Osteoblast (primary cell): ENCODE measurements around the gene ZBP1. TPM values are rescaled to one million over a fixed set of nuclear protein-coding genes. Genes with fewer than 3 reads are reported as not detected.

Experiments used
- DNase-seq: peaks from one replicate; pipeline ENCODE4 v3.0.0; 2011; ENCODE audit warnings: low spot score, mixed read lengths; ENCODE audit not compliant: insufficient read length; ENCODE audit errors: missing footprints
- H2AFZ ChIP-seq: 2 replicates; pipeline ENCODE4 v1.6.0; 2011; ENCODE audit warnings: mild to moderate bottlenecking, low read length
- H3K27ac ChIP-seq: 2 replicates; pipeline ENCODE4 v1.5.1; 2011; ENCODE audit warnings: mild to moderate bottlenecking, low read depth, low read length, moderate library complexity
- H3K27me3 ChIP-seq: 2 replicates; pipeline ENCODE4 v1.6.0; 2012; ENCODE audit warnings: mild to moderate bottlenecking, control low read depth, inconsistent platforms, low read length, moderate library complexity; ENCODE audit not compliant: insufficient read depth
- H3K36me3 ChIP-seq: 2 replicates; pipeline ENCODE4 v1.5.1; 2011; ENCODE audit warnings: mild to moderate bottlenecking, low read length, control low read depth, moderate library complexity; ENCODE audit not compliant: insufficient read depth
- H3K4me1 ChIP-seq: 2 replicates; pipeline ENCODE4 v1.5.1; 2011; ENCODE audit warnings: mild to moderate bottlenecking, low read length, control low read depth, moderate library complexity; ENCODE audit not compliant: insufficient read depth
- H3K4me2 ChIP-seq: 2 replicates; pipeline ENCODE4 v1.6.0; 2011; ENCODE audit warnings: mild to moderate bottlenecking, low read length; ENCODE audit not compliant: insufficient read depth
- H3K4me3 ChIP-seq: fragments of 200-600 bp; sonication (generic); 3 replicates; pipeline ENCODE4 v1.5.1; 2012; ENCODE audit warnings: mild to moderate bottlenecking, low read length, inconsistent platforms; ENCODE audit not compliant: insufficient read depth
- H3K79me2 ChIP-seq: 2 replicates; pipeline ENCODE4 v1.6.0; 2012; ENCODE audit warnings: mild to moderate bottlenecking, low read length, control low read depth, inconsistent platforms; ENCODE audit not compliant: insufficient read depth
- H3K9me3 ChIP-seq: 2 replicates; pipeline ENCODE4 v1.5.1; 2011; ENCODE audit warnings: low read depth, low read length, control low read depth
- H4K20me1 ChIP-seq: 2 replicates; pipeline ENCODE4 v1.6.0; 2012; ENCODE audit warnings: mild to moderate bottlenecking, low read length, control low read depth; ENCODE audit not compliant: insufficient read depth
- CTCF ChIP-seq: IDR thresholded peaks from 2 replicates; pipeline ENCODE4 v1.5.1; 2011; ENCODE audit warnings: mild to moderate bottlenecking, low read depth, low read length, moderate library complexity; ENCODE audit errors: extremely low read depth
- total RNA-seq: library from RNA; depleted of rRNA; stranded (reverse); fragments of >200 nt; gene quantifications from 2 replicates; pipeline ENCODE4 v1.2.3, GENCODE V29; 2012

ZBP1 gene
- total RNA-seq, 1 donor = not detected

- Histone ChIP-seq H3K4me2 (no peak overlapping the region), H3K27ac (no peak overlapping the region), H3K27me3 (peaks cover 16% of the 10 kb centered on the region), H2AFZ (no peak overlapping the region), H3K4me1 (no peaks in the 10 kb centered on the region), H4K20me1 (no peaks in the 10 kb centered on the region), H3K79me2 (no peaks in the 10 kb centered on the region), H3K4me3 (no peak overlapping the region), H3K9me3 (no peaks in the 10 kb centered on the region), H3K36me3 (no peaks in the 10 kb centered on the region)
- no peak for TF ChIP-seq CTCF
- DNase-seq = peak; percentile 69
Measured at GRCh38 chr20:57566399-57566798, 53.8 kb downstream of the ZBP1 start.

- no peaks in the 10 kb centered on the region for H3K36me3 ChIP-seq
- no peak overlapping the region for H3K4me2 ChIP-seq
- H4K20me1 ChIP-seq = no peaks in the 10 kb centered on the region
- H3K9me3 ChIP-seq = no peaks in the 10 kb centered on the region
- no peaks in the 10 kb centered on the region for H3K4me1 ChIP-seq
- no peaks in the 10 kb centered on the region for H3K79me2 ChIP-seq
- H2AFZ ChIP-seq = no peak overlapping the region
- no peak for TF ChIP-seq CTCF
- peak; percentile 4 for DNase-seq
- no peak overlapping the region for H3K4me3 ChIP-seq
- H3K27ac ChIP-seq = no peak overlapping the region
- H3K27me3 ChIP-seq = peaks cover 17% of the 10 kb centered on the region
Measured at GRCh38 chr20:57564951-57565642, 55.1 kb downstream of the ZBP1 start.

GRCh38 chr20:57564180-57564802 is 55.9 kb downstream of the ZBP1 start:
- peak; percentile 13 for DNase-seq
- H3K27me3 ChIP-seq = peaks cover 11% of the 10 kb centered on the region

More at GRCh38 chr20:57564180-57564802, 55.9 kb downstream of the ZBP1 start:
- H3K79me2 ChIP-seq = no peaks in the 10 kb centered on the region
- TF ChIP-seq CTCF = no peak
- no peak overlapping the region for H3K4me2 ChIP-seq
- H3K4me3 ChIP-seq = no peak overlapping the region
- no peaks in the 10 kb centered on the region for H3K4me1 ChIP-seq
- no peaks in the 10 kb centered on the region for H3K36me3 ChIP-seq
- no peaks in the 10 kb centered on the region for H4K20me1 ChIP-seq
- no peak overlapping the region for H3K27ac ChIP-seq
- H2AFZ ChIP-seq = no peak overlapping the region
- H3K9me3 ChIP-seq = no peaks in the 10 kb centered on the region
